ENCODE data around the gene FCRL5.
"Not testable (repeated sequence)": the region's sequence is repeated elsewhere in the genome, so short reads cannot be mapped to it uniquely, and the experiment has no call there.

The FCRL5 gene

GRCh38 chr1:157487096-157487495 lies 65.2 kb downstream of the FCRL5 start:
- DNase-seq = no peak

GRCh38 chr1:157486400-157486799 lies 65.9 kb downstream of the FCRL5 start:
- not testable (repeated sequence) for DNase-seq

GRCh38 chr1:157485793-157486192 lies 66.5 kb downstream of the FCRL5 start:
- DNase-seq = peak in 1 of 2 experiments; percentile 14

GRCh38 chr1:157484573-157484972 lies 67.7 kb downstream of the FCRL5 start:
- DNase-seq = no peak

- no peak for DNase-seq
Observed at GRCh38 chr1:157483635-157484034, 68.7 kb downstream of the FCRL5 start.

GRCh38 chr1:157482717-157483116 lies 69.6 kb downstream of the FCRL5 start:
- DNase-seq = no peak

GRCh38 chr1:157482174-157482573 lies 70.1 kb downstream of the FCRL5 start:
- DNase-seq = no peak

- DNase-seq = no peak
Observed at GRCh38 chr1:157478030-157478429, 74.3 kb downstream of the FCRL5 start.

GRCh38 chr1:157477419-157477818 lies 74.9 kb downstream of the FCRL5 start:
- DNase-seq = no peak

GRCh38 chr1:157472959-157473358 lies 79.4 kb downstream of the FCRL5 start:
- no peak for DNase-seq

GRCh38 chr1:157472056-157472701 lies 80.1 kb downstream of the FCRL5 start:
- DNase-seq = no peak

GRCh38 chr1:157471531-157471930 lies 80.8 kb downstream of the FCRL5 start:
- DNase-seq = no peak

GRCh38 chr1:157469752-157470675 lies 82.3 kb downstream of the FCRL5 start:
- DNase-seq = no peak

GRCh38 chr1:157469300-157469699 lies 83.0 kb downstream of the FCRL5 start:
- DNase-seq = no peak

- no peak for DNase-seq
Observed at GRCh38 chr1:157466011-157466410, 86.3 kb downstream of the FCRL5 start.

All from NCI-H524 (cell line).